Amniotic epithelial cell (primary cell): ENCODE data around the gene CCDC137.
A peak's percentile ranks its signal among the peaks of the same experiment; 100 is the strongest.

Source experiments
- DNase-seq: peaks from one replicate; pipeline ENCODE4 v3.0.0-alpha.2; 2010; ENCODE audit warnings: low read depth

The CCDC137 gene

GRCh38 chr17:81682565-81683207 lies 16.1 kb downstream of the CCDC137 start:
- DNase-seq, result no peak

- no peak for DNase-seq
Observed at GRCh38 chr17:81683208-81683583, 16.7 kb downstream of the CCDC137 start.

GRCh38 chr17:81683584-81684441 lies 17.3 kb downstream of the CCDC137 start, which contains the start of the genes ARL16 and HGS:
ARL16 (minus strand) TSS chr17:81683797; CDS start chr17:81683753, 44 bp downstream.
HGS (plus strand) TSS chr17:81684011; CDS start chr17:81684067, 56 bp downstream.
- DNase-seq, result peak; percentile 99

- no peak for DNase-seq
Observed at GRCh38 chr17:81684442-81684911, 17.9 kb downstream of the CCDC137 start.

GRCh38 chr17:81685108-81685507 lies 18.6 kb downstream of the CCDC137 start:
- peak; percentile 68 for DNase-seq

GRCh38 chr17:81686614-81687013 lies 20.1 kb downstream of the CCDC137 start:
- no peak for DNase-seq

- no peak for DNase-seq
Observed at GRCh38 chr17:81687770-81688541, 21.4 kb downstream of the CCDC137 start.

GRCh38 chr17:81688616-81689015 lies 22.1 kb downstream of the CCDC137 start:
- no peak for DNase-seq

GRCh38 chr17:81690066-81690465 lies 23.5 kb downstream of the CCDC137 start:
- no peak for DNase-seq

- no peak for DNase-seq
Observed at GRCh38 chr17:81690549-81690948, 24.0 kb downstream of the CCDC137 start.

- DNase-seq, result no peak
Observed at GRCh38 chr17:81691196-81691595, 24.7 kb downstream of the CCDC137 start.

GRCh38 chr17:81691608-81692007 lies 25.1 kb downstream of the CCDC137 start:
- DNase-seq, result no peak

- DNase-seq, result no peak
Observed at GRCh38 chr17:81693509-81694210, 27.1 kb downstream of the CCDC137 start.

GRCh38 chr17:81694810-81695209 lies 28.3 kb downstream of the CCDC137 start:
- DNase-seq, result no peak

GRCh38 chr17:81695211-81695610 lies 28.7 kb downstream of the CCDC137 start:
- DNase-seq, result no peak

- DNase-seq, result no peak
Observed at GRCh38 chr17:81695801-81696200, 29.3 kb downstream of the CCDC137 start.

GRCh38 chr17:81696218-81696941 lies 29.8 kb downstream of the CCDC137 start:
- DNase-seq, result no peak

- DNase-seq, result no peak
Observed at GRCh38 chr17:81697261-81698044, 30.9 kb downstream of the CCDC137 start.

- DNase-seq, result no peak
Observed at GRCh38 chr17:81700353-81701287, 34.1 kb downstream of the CCDC137 start.
